ENCODE results near the gene MALRD1. TPM values are rescaled to one million over a fixed set of nuclear protein-coding genes. Genes with fewer than 3 reads are reported as not detected.
"Not testable (repeated sequence)": the region's sequence is repeated elsewhere in the genome, so short reads cannot be mapped to it uniquely, and the experiment has no call there.

MALRD1 gene
- total RNA-seq, 2 donors from 2014 or later = not detected

DNA sequence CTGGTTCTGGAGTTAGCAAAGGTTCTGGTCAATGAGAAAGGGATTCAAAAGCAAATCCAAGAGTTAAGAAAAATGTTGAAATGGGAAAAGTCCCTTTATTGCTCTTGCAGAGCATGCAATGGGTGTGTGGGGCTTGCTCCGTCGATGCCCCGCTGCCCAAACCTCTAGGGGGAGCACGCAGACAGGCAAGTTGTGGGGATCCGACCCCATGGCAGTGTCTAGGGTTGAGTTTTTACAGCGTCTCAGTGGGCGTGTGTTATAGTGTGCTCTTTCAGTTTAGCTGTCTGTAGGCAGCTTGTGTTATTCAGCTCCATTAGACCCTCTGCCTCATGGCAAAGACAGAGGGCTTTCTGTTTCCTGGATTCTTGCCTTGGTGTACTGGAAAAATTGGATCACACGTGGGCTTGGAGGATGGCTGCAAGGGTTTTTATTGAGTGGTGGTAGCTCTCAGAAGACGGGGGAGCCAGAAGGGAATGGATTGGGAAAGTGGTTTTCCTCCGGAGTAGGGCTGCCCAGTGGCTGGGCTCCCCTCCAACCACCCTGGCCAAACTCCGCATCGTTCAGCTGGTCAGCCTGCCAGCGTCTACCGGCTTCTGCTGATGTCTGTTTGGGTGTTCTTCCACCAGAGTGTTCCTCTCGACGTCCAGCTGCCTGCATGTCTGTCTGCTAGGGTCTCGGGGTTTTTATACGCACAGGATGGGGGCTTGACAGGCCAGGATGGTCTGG is 665.4 kb downstream of the MALRD1 start:
- no peaks in the 10 kb centered on the region for H3K27me3 Mint-ChIP-seq (ENCODE audit: low read depth)
- DNase-seq (no peak), ATAC-seq (replicated peaks in 1 of 2) (no peak)
- H3K4me1 Mint-ChIP-seq (ENCODE audit: low read depth) = no peaks in the 10 kb centered on the region
- no peak overlapping the region for H3K27ac Mint-ChIP-seq
- H3K36me3 Mint-ChIP-seq (ENCODE audit: insufficient read depth in 2 of 2) = peaks cover 1 to 4% of the 10 kb centered on the region in 2 donors
- H3K4me3 Mint-ChIP-seq = no peak overlapping the region
- peaks cover 17 to 21% of the 10 kb centered on the region in 2 donors for H3K9me3 Mint-ChIP-seq

DNA sequence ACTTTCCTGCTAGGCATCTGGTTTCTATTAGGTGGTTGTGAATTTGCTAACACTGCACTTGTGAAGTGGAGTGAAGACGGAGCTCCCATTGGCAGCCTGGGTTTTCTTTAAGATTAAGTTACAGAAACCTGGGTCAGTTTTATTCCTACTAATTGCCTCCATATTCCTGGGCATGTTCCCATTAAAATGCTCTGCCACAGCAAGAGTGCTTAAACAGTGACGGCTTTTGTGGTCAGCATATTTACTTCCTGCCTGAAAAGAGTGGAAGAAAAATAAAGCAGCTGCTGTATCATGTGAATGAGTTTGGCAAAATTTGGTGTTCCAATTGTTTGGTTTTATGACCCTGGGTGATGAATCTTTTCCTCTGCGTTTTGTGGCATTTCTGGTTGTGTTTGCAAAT is 670.7 kb downstream of the MALRD1 start:
- Mint-ChIP-seq H3K27me3 (ENCODE audit: low read depth) (no peaks in the 10 kb centered on the region), H3K27ac (no peak overlapping the region), H3K9me3 (peaks cover 5% of the 10 kb centered on the region in 2 donors), H3K36me3 (ENCODE audit: insufficient read depth in 2 of 2) (no peaks in the 10 kb centered on the region), H3K4me1 (ENCODE audit: low read depth) (no peaks in the 10 kb centered on the region), H3K4me3 (no peak overlapping the region)
- DNase-seq (no peak), ATAC-seq (replicated peaks in 1 of 2) (no peak)

DNA sequence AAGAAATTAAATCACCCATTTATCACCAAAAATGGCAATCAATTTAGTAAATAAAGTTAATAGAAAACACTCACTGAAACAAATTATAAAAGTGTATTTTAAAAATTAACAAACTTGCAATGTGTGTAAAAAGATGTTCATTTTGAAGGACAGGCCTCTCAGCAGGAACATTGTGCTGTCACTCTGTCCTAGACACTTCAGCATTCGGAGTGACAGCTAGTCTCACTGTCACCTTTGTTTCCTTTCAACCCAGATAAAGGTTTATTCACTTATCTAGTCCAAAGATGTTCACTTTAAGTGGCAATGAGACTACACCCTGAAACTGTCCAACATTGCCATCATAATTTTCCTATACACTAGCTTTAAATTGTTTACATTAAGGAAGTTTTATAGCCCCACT is 675.7 kb downstream of the MALRD1 start:
- H3K27ac Mint-ChIP-seq = no peak overlapping the region
- H3K36me3 Mint-ChIP-seq (ENCODE audit: insufficient read depth in 2 of 2) = no peaks in the 10 kb centered on the region
- H3K4me3 Mint-ChIP-seq = no peak overlapping the region
- DNase-seq = no peak
- no peak for ATAC-seq (replicated peaks in 1 of 2)
- H3K27me3 Mint-ChIP-seq (ENCODE audit: low read depth) = no peaks in the 10 kb centered on the region
- peaks cover under 1 to 4% of the 10 kb centered on the region in 2 donors for H3K9me3 Mint-ChIP-seq
- no peaks in the 10 kb centered on the region for H3K4me1 Mint-ChIP-seq (ENCODE audit: low read depth)

DNA sequence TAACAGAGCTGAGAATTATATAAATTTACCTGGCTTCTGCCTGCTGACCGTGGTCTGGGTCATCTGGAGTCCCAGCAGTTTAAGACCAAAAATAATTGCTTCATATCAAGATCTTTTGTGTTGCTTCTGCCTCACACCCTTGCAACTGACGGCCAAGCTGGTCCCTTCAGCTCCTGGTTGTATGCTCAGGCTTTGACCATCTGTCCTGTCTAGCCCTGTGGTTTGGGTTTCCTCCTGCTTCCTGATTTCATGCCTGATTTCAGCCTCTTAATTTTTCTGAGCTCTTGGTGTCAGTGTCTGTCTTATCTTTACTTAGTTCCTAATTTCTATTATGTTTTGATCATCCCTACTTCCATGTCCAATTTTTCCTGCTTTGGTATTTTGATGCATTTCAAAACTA is 679.8 kb downstream of the MALRD1 start:
- no peaks in the 10 kb centered on the region for H3K36me3 Mint-ChIP-seq (ENCODE audit: insufficient read depth in 2 of 2)
- ATAC-seq (replicated peaks in 1 of 2) = no peak

DNA sequence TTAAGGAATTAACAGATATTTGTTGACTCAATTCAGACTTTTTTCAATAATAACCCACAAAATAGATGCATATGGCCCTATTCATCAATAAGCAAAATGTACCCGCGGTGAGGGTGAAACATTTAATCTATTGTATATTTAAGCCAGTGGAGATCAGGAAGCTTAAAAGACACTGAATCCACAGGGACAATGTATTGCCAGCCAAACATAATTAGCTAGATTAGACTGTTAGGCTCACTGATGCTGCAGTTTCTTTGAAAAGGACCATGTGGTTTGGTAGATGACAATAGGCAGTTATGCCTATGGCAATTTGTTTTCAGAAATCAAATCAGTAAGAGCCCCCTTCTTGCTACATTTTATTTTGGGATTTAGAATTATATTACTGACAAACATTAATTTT is 680.4 kb downstream of the MALRD1 start:
- H3K27me3 Mint-ChIP-seq (ENCODE audit: low read depth) = no peaks in the 10 kb centered on the region
- H3K36me3 Mint-ChIP-seq (ENCODE audit: insufficient read depth in 2 of 2) = no peaks in the 10 kb centered on the region
- ATAC-seq (replicated peaks in 1 of 2) = no peak
- H3K9me3 Mint-ChIP-seq = peaks cover 2 to 4% of the 10 kb centered on the region in 2 donors
- H3K27ac Mint-ChIP-seq = no peak overlapping the region
- no peak for DNase-seq
- no peaks in the 10 kb centered on the region for H3K4me1 Mint-ChIP-seq (ENCODE audit: low read depth)
- H3K4me3 Mint-ChIP-seq = no peak overlapping the region

More for the DNA sequence above, 679.8 kb downstream of the MALRD1 start:
- H3K4me1 Mint-ChIP-seq (ENCODE audit: low read depth) = no peaks in the 10 kb centered on the region
- H3K27me3 Mint-ChIP-seq (ENCODE audit: low read depth) = no peaks in the 10 kb centered on the region
- H3K4me3 Mint-ChIP-seq = no peak overlapping the region
- no peak overlapping the region for H3K27ac Mint-ChIP-seq
- DNase-seq = no peak
- peaks cover 2 to 4% of the 10 kb centered on the region in 2 donors for H3K9me3 Mint-ChIP-seq

DNA sequence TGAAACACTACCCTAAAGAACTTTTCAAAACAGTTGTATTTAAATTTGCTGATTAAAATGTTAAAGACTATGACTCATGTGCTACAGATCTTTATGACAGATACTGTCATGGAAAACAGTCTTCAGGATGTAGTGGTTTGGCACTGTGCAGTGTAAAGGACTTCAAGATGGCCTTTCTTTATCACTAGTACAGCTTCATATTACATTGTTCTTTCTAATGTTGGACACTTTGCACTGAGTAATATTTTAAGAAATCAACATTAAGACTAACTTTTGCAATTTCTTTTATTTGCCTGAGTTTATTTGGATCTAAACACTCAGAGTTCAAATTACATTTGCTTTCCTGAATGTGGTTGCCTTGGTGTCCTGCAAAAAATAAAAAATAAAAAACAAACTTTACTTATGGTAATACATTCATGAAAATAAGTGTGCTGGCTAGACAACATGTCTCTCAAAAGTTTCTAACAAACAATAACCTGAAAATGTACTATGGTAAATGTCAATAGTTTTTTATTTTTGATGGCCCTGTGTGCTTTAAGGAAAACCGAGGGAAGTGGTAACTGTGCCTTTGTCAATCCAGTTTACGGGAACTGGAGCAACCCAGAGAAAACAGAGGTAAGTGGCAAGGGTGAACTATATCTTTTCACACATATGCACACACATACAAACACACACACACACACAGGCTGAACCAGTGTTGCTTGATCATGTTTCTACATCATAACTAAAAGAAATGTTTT is 681.7 kb downstream of the MALRD1 start:
- Mint-ChIP-seq H3K4me1 (ENCODE audit: low read depth) (no peaks in the 10 kb centered on the region), H3K27ac (no peak overlapping the region), H3K4me3 (no peak overlapping the region), H3K9me3 (peaks cover 2 to 4% of the 10 kb centered on the region in 2 donors), H3K27me3 (ENCODE audit: low read depth) (no peaks in the 10 kb centered on the region), H3K36me3 (ENCODE audit: insufficient read depth in 2 of 2) (no peaks in the 10 kb centered on the region)
- ATAC-seq (replicated peaks in 1 of 2) (no peak), DNase-seq (no peak)

DNA sequence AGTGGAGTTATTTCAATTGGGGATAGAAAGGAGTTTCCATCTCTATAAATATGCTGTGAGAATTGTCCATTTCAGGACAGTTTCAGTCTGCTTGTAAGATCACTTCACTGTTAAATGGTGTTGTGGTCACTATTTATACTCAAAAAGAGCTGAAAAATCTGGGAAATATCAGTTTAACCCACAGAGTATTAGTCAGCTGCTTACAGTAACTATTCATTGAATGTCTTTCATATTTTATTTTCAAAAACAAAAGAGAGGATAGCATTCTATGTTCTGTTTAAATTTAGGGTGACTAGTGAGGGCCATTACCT is 682.3 kb downstream of the MALRD1 start:
- H3K9me3 Mint-ChIP-seq = peaks cover 2 to 4% of the 10 kb centered on the region in 2 donors
- ATAC-seq (replicated peaks in 1 of 2) (no peak), DNase-seq (no peak)
- H3K27ac Mint-ChIP-seq = no peak overlapping the region
- H3K36me3 Mint-ChIP-seq (ENCODE audit: insufficient read depth in 2 of 2) = no peaks in the 10 kb centered on the region
- H3K4me3 Mint-ChIP-seq = no peak overlapping the region
- no peaks in the 10 kb centered on the region for H3K27me3 Mint-ChIP-seq (ENCODE audit: low read depth)
- no peaks in the 10 kb centered on the region for H3K4me1 Mint-ChIP-seq (ENCODE audit: low read depth)

DNA sequence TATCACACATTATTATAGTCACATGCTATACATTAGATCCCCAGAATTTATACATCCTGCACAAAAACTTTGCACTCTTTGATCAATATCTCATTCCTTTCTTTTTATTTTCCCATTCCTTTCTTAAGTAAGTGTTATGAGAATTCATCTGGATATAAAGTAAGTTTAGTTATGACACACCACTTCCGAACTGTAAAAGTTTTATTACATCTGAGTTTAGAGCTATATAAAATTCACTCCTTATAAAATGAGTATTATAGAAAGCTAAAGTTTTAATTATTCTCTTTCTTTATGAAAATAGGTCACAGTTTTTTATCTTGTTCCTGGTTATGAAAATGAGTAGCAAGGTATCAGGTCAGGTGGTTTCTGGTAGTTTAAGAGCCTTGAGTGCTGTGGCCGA is 683.0 kb downstream of the MALRD1 start:
- Mint-ChIP-seq H3K4me3 (no peak overlapping the region), H3K9me3 (peaks cover 2 to 7% of the 10 kb centered on the region in 2 donors), H3K4me1 (ENCODE audit: low read depth) (no peaks in the 10 kb centered on the region), H3K27ac (no peak overlapping the region), H3K36me3 (ENCODE audit: insufficient read depth in 2 of 2) (no peaks in the 10 kb centered on the region), H3K27me3 (ENCODE audit: low read depth) (no peaks in the 10 kb centered on the region)
- no peak for DNase-seq
- ATAC-seq (replicated peaks in 1 of 2) = no peak

DNA sequence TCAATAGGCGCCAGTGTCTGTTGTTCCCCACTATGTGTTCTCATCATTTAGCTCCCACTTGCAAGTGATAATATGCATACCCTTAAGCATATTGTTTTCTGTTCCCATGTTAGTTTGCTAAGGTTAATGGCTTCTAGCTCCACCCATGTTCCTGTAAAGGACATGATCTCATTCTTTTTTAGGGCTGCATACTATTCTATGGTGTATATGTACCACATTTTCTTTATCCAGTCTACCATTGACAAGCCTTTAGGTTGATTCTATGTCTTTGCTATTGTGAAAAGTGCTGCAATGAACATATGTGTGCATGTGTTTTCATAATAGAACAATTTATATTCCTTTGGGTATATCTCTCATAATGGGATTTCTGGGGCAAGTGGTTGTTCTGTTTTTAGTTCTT is 689.8 kb downstream of the MALRD1 start:
- H3K4me3 Mint-ChIP-seq = no peak overlapping the region
- no peak for DNase-seq
- H3K9me3 Mint-ChIP-seq = peaks cover 3% of the 10 kb centered on the region in 2 donors
- ATAC-seq (replicated peaks in 1 of 2) = no peak
- H3K27ac Mint-ChIP-seq = no peak overlapping the region
- no peaks in the 10 kb centered on the region for H3K4me1 Mint-ChIP-seq (ENCODE audit: low read depth)
- H3K36me3 Mint-ChIP-seq (ENCODE audit: insufficient read depth in 2 of 2) = no peaks in the 10 kb centered on the region
- no peaks in the 10 kb centered on the region for H3K27me3 Mint-ChIP-seq (ENCODE audit: low read depth)

DNA sequence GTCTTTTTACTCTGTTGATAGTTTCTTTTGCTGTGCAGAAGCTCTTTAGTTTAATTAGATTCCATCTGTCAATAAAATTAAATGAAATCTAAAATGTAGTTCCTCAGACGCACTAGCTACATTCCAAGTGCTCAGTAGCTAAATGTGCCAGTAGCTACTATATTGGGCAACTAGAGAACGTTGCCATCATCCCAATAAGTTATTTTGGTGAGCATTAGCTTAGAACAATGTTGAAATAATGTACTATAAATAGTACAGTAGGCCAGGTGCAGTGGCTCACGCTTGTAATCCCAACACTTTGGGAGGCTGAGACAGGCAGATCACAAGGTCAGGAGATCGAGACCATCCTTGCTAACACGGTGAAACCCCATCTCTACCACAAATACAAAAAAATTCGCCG is 690.6 kb downstream of the MALRD1 start:
- not testable (repeated sequence) for H3K9me3 Mint-ChIP-seq, H3K4me3 Mint-ChIP-seq

DNA sequence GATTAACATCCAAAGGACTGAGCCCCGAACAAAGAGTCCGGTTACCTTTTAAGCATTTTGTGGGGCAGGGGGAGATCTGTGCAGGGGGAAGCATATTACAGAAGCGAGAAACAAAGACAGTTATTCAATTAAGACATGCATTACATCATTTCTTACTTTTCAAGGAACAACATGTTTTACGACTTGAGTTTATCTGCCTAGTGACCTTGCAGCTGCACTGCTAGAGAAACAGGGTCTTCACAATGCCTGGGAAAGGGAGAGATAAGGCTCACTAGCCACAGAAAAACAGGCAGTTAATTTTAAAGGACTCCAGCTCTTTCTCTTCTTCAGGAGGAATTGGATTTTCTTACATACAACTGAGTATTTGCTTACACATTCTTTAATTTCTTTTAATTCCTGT is 693.5 kb downstream of the MALRD1 start:
- DNase-seq; H3K27me3 Mint-ChIP-seq (ENCODE audit: low read depth); H3K9me3 Mint-ChIP-seq; H3K36me3 Mint-ChIP-seq (ENCODE audit: insufficient read depth in 2 of 2); H3K4me3 Mint-ChIP-seq; ATAC-seq (replicated peaks in 1 of 2); H3K4me1 Mint-ChIP-seq (ENCODE audit: low read depth); H3K27ac Mint-ChIP-seq: not testable (repeated sequence)

More for the DNA sequence above, 690.6 kb downstream of the MALRD1 start:
- not testable (repeated sequence) for H3K27ac Mint-ChIP-seq; H3K27me3 Mint-ChIP-seq (ENCODE audit: low read depth); ATAC-seq (replicated peaks in 1 of 2); DNase-seq; H3K36me3 Mint-ChIP-seq (ENCODE audit: insufficient read depth in 2 of 2); H3K4me1 Mint-ChIP-seq (ENCODE audit: low read depth)

DNA sequence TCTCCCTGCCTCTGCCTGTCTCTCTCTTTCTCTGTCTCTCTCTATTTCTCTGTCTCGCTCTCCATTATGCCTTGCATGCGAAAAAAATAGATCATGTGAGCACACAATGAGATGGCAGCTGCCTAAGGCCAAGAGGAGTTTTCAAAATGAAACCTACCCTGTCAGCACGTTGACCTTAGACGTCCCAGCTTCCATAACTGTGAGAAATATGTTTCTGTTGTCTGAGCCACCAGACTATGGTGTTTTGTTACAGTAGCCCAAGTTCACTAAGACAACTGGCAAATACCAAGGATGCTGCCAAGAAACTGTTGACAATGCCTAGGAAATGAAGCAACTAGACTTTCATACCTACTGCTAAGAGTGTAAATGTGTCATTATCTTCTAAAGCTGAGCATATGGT is 697.1 kb downstream of the MALRD1 start:
- ATAC-seq (replicated peaks in 1 of 2) = no peak
- Mint-ChIP-seq H3K27me3 (ENCODE audit: low read depth) (no peaks in the 10 kb centered on the region), H3K4me3 (no peak overlapping the region), H3K9me3 (peaks cover 5 to 6% of the 10 kb centered on the region in 2 donors), H3K36me3 (ENCODE audit: insufficient read depth in 2 of 2) (no peaks in the 10 kb centered on the region), H3K4me1 (ENCODE audit: low read depth) (no peaks in the 10 kb centered on the region), H3K27ac (no peak overlapping the region)
- no peak for DNase-seq

DNA sequence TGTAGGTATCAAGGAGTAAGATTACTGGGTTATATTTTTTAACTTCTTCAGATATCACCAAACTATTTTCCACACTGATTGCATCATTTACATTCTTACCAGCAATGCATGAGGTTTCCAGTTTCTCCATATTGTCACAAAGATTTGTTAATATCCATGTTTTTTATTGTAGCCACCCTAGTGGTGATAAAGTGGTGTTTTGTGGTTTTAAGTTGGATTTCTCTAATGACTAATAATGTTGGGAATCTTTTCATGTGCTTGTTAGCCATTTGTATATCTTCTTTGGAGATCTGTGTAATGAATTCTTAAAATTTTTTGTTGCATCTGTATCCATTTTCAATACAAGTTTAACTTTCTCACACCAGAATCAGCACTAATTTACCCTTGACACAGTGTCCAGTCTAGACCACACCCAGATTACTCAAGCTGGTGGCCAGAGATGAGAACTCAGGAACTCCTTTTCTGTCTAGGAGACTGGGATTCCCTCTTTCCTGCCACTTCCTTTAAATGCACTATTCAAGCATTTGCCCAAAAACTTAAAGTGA is 700.7 kb downstream of the MALRD1 start:
- H3K4me1 Mint-ChIP-seq (ENCODE audit: low read depth) = no peaks in the 10 kb centered on the region
- no peaks in the 10 kb centered on the region for H3K36me3 Mint-ChIP-seq (ENCODE audit: insufficient read depth in 2 of 2)
- H3K4me3 Mint-ChIP-seq = no peak overlapping the region
- DNase-seq = no peak
- no peaks in the 10 kb centered on the region for H3K27me3 Mint-ChIP-seq (ENCODE audit: low read depth)
- no peak for ATAC-seq (replicated peaks in 1 of 2)
- H3K27ac Mint-ChIP-seq = no peak overlapping the region
- peaks cover 5 to 6% of the 10 kb centered on the region in 2 donors for H3K9me3 Mint-ChIP-seq

All from activated T-cell treated with anti-CD3 and anti-CD28 coated beads, Interleukin-2, amount 50 U/mL, for 72 hours (primary cell).